Panc1 (cell line): ENCODE data around the gene BANF2.

ENCODE experiments used
- CTCF ChIP-seq: fragments of 450-650 bp; IDR thresholded peaks from 2 replicates; pipeline ENCODE4 v1.5.1; 2017; ENCODE audit warnings: mild to moderate bottlenecking
- POLR2AphosphoS5 ChIP-seq: IDR thresholded peaks from 2 replicates; pipeline ENCODE4 v1.6.1; 2012; ENCODE audit warnings: mild to moderate bottlenecking, low read depth, low read length, moderate library complexity

GRCh38 chr20:17684077-17684888 is 15.5 kb upstream of the BANF2 start:
- TF ChIP-seq POLR2AphosphoS5 (no peak), CTCF (no peak)
